Activated T-cell treated with anti-CD3 and anti-CD28 coated beads, Interleukin-2, amount 50 U/mL, for 1 hour (primary cell): Measurements from ENCODE around the gene C1orf159.

Experiments
- DNase-seq: peaks from one replicate; pipeline ENCODE4 v3.0.0-alpha.2; 2020

C1orf159 gene

GRCh38 chr1:1049318-1050165, 66.3 kb downstream of the C1orf159 start:
- no peak for DNase-seq

DNA sequence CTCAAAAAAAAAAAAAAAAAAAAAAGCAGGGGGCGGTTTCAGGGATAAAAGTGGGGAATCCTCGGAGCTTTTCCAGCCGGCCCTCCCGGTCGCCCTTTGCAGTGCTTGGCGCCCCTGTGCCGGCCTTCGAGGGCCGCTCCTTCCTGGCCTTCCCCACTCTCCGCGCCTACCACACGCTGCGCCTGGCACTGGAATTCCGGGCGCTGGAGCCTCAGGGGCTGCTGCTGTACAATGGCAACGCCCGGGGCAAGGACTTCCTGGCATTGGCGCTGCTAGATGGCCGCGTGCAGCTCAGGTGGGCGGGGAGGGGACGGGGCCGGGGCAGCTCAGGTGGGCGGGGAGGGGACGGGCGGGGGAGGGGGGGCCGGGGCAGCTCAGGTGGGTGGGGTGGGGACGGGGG, 67.1 kb downstream of the C1orf159 start:
- no peak for DNase-seq

DNA sequence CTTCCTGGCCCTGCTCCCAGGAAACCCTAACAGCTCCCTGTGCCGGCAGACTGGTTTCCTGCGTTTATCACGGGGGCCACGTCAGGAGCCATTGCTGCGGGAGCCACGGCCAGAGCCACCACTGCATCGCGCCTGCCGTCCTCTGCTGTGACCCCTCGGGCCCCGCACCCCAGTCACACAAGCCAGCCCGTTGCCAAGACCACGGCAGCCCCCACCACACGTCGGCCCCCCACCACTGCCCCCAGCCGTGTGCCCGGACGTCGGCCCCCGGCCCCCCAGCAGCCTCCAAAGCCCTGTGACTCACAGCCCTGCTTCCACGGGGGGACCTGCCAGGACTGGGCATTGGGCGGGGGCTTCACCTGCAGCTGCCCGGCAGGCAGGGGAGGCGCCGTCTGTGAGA, 67.9 kb downstream of the C1orf159 start:
- DNase-seq: no peak

DNA sequence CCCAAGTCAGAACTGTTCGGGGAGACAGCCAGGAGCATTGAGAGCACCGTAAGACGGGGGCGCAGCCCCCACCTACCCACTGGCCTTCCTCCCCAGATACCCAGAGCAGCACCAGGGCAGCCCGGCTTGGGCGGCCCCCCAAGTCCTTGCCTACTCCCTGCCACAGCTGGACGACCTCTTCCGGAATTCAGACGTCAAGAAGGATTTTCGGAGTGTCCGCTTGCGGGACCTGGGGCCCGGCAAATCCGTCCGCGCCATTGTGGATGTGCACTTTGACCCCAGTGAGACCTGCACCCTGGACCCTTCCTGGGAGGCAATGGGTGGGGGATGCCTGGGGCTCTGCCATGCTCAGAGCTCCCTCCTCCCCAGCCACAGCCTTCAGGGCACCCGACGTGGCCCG, 68.5 kb downstream of the C1orf159 start:
- DNase-seq: no peak

GRCh38 chr1:1046767-1047166, 69.1 kb downstream of the C1orf159 start:
- DNase-seq: no peak

DNA sequence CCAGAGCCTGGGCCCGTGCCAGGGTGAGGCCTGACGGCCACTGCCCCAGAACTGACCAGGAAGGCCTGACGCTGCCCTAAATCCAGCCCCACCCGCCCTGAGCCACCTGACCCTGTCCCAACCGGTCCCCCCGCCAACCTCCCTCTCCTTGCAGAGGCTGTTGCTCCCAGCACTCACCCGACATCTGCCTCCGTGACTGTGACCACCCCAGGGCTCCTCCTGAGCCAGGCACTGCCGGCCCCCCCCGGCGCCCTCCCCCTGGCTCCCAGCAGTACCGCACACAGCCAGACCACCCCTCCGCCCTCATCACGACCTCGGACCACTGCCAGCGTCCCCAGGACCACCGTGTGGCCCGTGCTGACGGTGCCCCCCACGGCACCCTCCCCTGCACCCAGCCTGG, 69.6 kb downstream of the C1orf159 start:
- DNase-seq: no peak

- DNase-seq: no peak
Observed at GRCh38 chr1:1045129-1045528, 70.8 kb downstream of the C1orf159 start.

GRCh38 chr1:1044455-1045078, 71.3 kb downstream of the C1orf159 start:
- no peak for DNase-seq

DNA sequence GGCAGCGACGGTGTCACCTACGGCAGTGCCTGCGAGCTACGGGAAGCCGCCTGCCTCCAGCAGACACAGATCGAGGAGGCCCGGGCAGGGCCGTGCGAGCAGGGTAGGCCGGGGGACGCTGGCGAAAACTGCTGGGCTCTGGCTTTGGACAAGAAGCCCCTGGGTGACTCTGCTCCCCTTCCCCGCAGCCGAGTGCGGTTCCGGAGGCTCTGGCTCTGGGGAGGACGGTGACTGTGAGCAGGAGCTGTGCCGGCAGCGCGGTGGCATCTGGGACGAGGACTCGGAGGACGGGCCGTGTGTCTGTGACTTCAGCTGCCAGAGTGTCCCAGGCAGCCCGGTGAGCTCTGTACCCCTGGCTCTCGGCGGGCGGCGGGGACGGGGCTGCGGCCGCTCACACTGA, 72.0 kb downstream of the C1orf159 start:
- no peak for DNase-seq

GRCh38 chr1:1043411-1043810, 72.5 kb downstream of the C1orf159 start:
- DNase-seq: no peak

- no peak for DNase-seq
Observed at GRCh38 chr1:1042835-1043234, 73.1 kb downstream of the C1orf159 start.

DNA sequence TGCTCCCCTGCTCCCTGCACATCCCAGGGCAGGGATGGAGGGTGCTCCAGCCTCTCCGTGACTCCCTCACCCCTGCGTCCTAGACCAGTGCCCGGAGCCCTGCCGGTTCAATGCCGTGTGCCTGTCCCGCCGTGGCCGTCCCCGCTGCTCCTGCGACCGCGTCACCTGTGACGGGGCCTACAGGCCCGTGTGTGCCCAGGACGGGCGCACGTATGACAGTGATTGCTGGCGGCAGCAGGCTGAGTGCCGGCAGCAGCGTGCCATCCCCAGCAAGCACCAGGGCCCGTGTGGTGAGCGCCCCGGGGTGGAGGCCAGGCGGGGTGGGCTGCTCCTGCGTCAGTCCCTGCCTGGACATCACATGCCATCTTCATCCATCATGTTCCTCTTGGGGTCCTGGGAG, 74.0 kb downstream of the C1orf159 start:
- DNase-seq: no peak

- DNase-seq: no peak
Observed at GRCh38 chr1:1041092-1041523, 74.8 kb downstream of the C1orf159 start.

DNA sequence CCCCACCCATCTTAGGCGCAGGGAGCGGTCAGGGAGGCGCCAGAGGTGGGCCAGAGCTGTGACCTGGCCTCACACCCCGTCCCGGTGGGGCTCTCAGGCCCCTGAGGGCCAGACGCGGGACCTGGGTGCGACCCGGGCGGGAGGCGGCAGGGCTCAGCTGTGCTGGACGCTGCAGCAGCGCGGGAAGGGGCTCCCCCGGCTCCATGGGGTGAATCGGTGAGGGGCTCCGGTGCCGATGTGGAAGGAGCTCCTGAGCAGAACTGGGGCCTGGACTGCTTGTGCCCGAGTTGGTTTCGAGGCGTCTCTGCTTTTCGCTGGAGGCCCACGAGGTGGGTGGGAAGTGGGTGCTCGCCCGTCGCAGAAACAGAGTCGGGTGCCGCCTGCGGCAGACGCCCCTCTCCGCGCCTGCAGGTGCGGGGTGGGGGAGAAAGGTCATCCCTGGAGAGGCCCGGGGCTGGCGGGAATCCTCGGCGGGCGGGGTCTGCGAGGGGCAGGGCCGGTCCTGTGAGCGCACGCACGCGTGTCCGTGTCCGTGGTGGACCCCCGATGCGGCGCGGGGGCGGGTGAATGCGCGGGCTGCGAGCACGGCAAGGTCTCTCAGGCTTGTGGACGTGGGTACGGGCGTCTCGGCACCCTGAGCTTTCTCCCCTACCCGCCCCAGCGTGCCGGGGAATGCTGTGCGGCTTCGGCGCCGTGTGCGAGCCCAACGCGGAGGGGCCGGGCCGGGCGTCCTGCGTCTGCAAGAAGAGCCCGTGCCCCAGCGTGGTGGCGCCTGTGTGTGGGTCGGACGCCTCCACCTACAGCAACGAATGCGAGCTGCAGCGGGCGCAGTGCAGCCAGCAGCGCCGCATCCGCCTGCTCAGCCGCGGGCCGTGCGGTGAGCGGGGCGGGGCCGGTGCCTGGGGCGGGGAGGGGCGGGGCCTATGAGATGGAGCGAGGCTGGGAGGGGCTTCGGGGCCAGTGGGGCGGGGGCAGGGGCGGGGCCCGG, 75.6 kb downstream of the C1orf159 start:
- peak; percentile 83 for DNase-seq

- no peak for DNase-seq
Observed at GRCh38 chr1:1039145-1039910, 76.6 kb downstream of the C1orf159 start.

DNA sequence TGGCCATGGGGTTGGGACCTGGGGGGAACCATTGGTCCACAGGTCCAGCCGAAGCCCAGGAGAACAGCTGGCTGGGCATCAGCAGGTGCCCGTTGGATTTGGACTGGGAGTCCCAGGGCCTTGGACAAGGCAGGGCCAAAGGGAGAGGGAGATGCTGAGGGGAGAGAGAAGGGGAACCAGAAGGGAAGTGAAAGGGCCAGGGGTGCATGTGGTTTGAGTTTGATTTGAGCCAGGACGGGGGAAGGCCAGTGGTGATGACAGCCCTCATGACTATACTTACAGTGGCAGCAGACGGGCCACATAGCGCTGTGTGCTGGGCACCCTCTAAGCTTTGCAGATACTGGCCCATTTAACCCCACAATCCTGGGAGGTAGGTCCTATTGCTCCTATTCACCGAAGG, 77.2 kb downstream of the C1orf159 start:
- no peak for DNase-seq

DNA sequence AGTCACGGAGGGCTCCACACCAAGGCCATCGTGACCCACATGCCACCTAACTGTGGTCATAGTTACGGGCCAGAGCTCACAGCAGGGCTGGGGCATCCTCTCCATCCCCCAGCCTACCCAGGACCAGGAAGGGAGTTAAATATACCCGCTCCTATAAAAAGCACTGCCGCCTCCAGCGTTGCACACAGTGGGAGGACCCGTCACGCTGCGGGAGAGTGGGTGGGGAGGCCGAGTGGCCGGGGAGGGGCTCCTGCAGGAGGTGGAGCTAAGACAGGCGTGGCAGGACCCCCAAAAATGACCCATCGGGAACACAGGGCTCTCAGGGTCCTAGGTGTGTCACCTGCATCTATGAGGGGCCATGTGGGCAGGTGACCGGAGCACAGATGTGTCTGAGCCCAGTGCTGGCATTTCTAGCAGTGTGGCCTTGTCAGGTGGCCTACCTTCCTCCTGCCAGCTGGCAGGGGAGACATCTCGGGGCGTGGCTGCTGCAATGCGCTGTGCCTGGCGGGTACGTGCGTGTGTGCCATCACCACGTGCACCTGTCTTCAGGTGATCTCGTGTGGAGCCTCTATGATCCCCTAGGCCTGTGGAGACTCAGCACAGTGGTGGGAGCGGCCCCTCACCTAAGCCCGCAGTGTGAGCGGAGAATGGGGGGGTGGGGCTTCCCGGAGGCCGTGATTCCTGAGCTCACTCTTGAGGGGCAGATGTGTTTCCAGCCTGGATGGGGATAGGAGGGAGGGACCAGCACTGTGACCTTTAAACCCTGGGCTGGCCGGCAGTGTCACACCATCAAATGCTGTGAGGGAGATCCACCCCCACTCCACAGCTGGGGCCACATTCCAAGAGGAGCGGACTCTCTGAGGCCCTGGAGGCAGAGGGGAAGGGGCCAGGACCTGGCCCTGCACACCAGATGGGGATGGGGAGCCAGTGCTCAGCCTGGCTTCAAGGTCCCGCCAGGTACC, 78.2 kb downstream of the C1orf159 start:
- no peak for DNase-seq

- DNase-seq: no peak
Observed at GRCh38 chr1:1035291-1035943, 80.5 kb downstream of the C1orf159 start.

GRCh38 chr1:1034439-1034781, 81.5 kb downstream of the C1orf159 start:
- peak; percentile 46 for DNase-seq

GRCh38 chr1:1033731-1034438, 82.0 kb downstream of the C1orf159 start:
- peak; percentile 50 for DNase-seq
